Measurements from ENCODE around the gene C20orf144.
"Not testable (repeated sequence)": the region's sequence is repeated elsewhere in the genome, so short reads cannot be mapped to it uniquely, and the experiment has no call there.

Gene C20orf144

GRCh38 chr20:33697129-33697528, 35.0 kb downstream of the C20orf144 start:
- DNase-seq, result peak; percentile 75

GRCh38 chr20:33698966-33699365, 36.8 kb downstream of the C20orf144 start:
- DNase-seq, result not testable (repeated sequence)

- not testable (repeated sequence) for DNase-seq
These were observed 38.7 kb downstream of the C20orf144 start for GRCh38 chr20:33700696-33701441.

GRCh38 chr20:33701629-33702450, 39.7 kb downstream of the C20orf144 start:
- DNase-seq, result no peak

GRCh38 chr20:33702861-33703260, 40.7 kb downstream of the C20orf144 start:
- no peak for DNase-seq

- DNase-seq, result no peak
These were observed 41.5 kb downstream of the C20orf144 start for GRCh38 chr20:33703498-33704137.

GRCh38 chr20:33704197-33704924, 42.2 kb downstream of the C20orf144 start:
- no peak for DNase-seq

- no peak for DNase-seq
These were observed 45.5 kb downstream of the C20orf144 start for GRCh38 chr20:33707668-33708067.

GRCh38 chr20:33709398-33709797, 47.3 kb downstream of the C20orf144 start:
- DNase-seq, result no peak

- DNase-seq, result no peak
These were observed 47.9 kb downstream of the C20orf144 start for GRCh38 chr20:33709905-33710541.

- no peak for DNase-seq
These were observed 48.7 kb downstream of the C20orf144 start for GRCh38 chr20:33710681-33711445.

- DNase-seq, result no peak
These were observed 49.3 kb downstream of the C20orf144 start for GRCh38 chr20:33711446-33711738.

Data from fibroblast of skin of right quadriceps (primary cell).